K562 (cell line): Measurements from ENCODE around the gene RNF141. TPM values are rescaled to one million over a fixed set of nuclear protein-coding genes. Genes with fewer than 3 reads are reported as not detected.
A peak's percentile ranks its signal among the peaks of the same experiment; 100 is the strongest.

Experiments
- BRD4 ChIP-seq: fragments of 200-600 bp; sonication (generic); IDR thresholded peaks from 2 replicates; pipeline ENCODE4 v1.6.1; 2017; ENCODE audit warnings: inconsistent platforms
- BRF1 ChIP-seq: IDR thresholded peaks from 3 replicates; pipeline ENCODE4 v1.6.1; 2011; ENCODE audit warnings: borderline replicate concordance, mild to moderate bottlenecking; ENCODE audit not compliant: insufficient read length; ENCODE audit errors: extremely low read depth
- ETS2 ChIP-seq: IDR thresholded peaks from 2 replicates; pipeline ENCODE4 v1.6.1; 2016; ENCODE audit warnings: borderline replicate concordance, missing genetic modification characterization, mild to moderate bottlenecking, moderate library complexity, missing compliant biosample characterization; ENCODE audit not compliant: poor library complexity, severe bottlenecking
- HMG20B ChIP-seq: fragments of 250-450 bp; sonication (Bioruptor Pico); IDR thresholded peaks from 2 replicates; pipeline ENCODE4 v1.5.0; 2021; ENCODE audit warnings: mild to moderate bottlenecking
- LARP7 ChIP-seq: fragments of 450-650 bp; IDR thresholded peaks from 2 replicates; pipeline ENCODE4 v1.6.1; 2016
- POLR2AphosphoS2 ChIP-seq: IDR thresholded peaks from 2 replicates; pipeline ENCODE4 v1.6.1; 2012; ENCODE audit warnings: low read length, improper control_type of control experiment
- ZNF12 ChIP-seq: sonication (generic); formaldehyde crosslinking; IDR thresholded peaks from 2 replicates; pipeline ENCODE4 v1.4.0; 2020; ENCODE audit warnings: mild to moderate bottlenecking, missing genetic modification reagents
- ZNF583 ChIP-seq: fragments of 250-450 bp; sonication (Bioruptor Pico); IDR thresholded peaks from 2 replicates; pipeline ENCODE4 v1.4.0; 2020
- ZNF644 ChIP-seq: fragments of 200-800 bp; sonication (Bioruptor generic); IDR thresholded peaks from 2 replicates; pipeline ENCODE4 v1.6.1; 2016; ENCODE audit warnings: low read depth, missing genetic modification characterization, missing compliant biosample characterization
- ZSCAN29 ChIP-seq: fragments of 450-650 bp; IDR thresholded peaks from 2 replicates; pipeline ENCODE4 v1.6.1; 2017
- ZZZ3 ChIP-seq: fragments of 450-650 bp; IDR thresholded peaks from 2 replicates; pipeline ENCODE4 v1.6.1; 2016; ENCODE audit warnings: antibody characterized with exemption, mild to moderate bottlenecking, moderate library complexity
- polyA plus RNA-seq, 8 experiments: library from polyadenylated mRNA; depleted of rRNA in 4 of 8; stranded (reverse) in 5 of 8; unstranded in 3 of 8; fragments of >200 nt; fragmentation: Nextera tagmentation in 2 of 8; fragmentation: Illumina TruSeq in 1 of 8; extraction: Ambion mirVana in 2 of 8; extraction: Trizol in 1 of 8; gene quantifications; 2 replicates each; pipeline versions ENCODE4 v1.2.1 to v1.2.3, GENCODE V29; 2011 to 2014; ENCODE audit warnings: inconsistent platforms in 1 of 8, missing spikeins in 1 of 8
- total RNA-seq, 7 experiments: library from RNA; depleted of rRNA in 6 of 7; stranded (reverse); fragments of >200 nt in 6 of 7; fragmentation: Illumina TruSeq in 2 of 7; extraction: Trizol in 2 of 7; gene quantifications; 2 replicates each; pipeline versions ENCODE4 v1.2.1 to v1.2.3, GENCODE V29; 2011 to 2021; ENCODE audit warnings: low replicate concordance in 1 of 7
- TF ChIP-seq, protein P1 (sequence below): fragments of 450-650 bp; formaldehyde crosslinking; IDR thresholded peaks from 2 replicates; pipeline ENCODE4 v1.4.0; 2020; ENCODE audit warnings: mild to moderate bottlenecking, mixed read lengths
- TF ChIP-seq, protein P2 (sequence below): sonication (generic); formaldehyde crosslinking; IDR thresholded peaks from 2 replicates; pipeline ENCODE4 v1.8.0; 2023; ENCODE audit warnings: mild to moderate bottlenecking, missing genetic modification reagents
- TF ChIP-seq, protein P3 (sequence below): conservative IDR thresholded peaks from 2 replicates; pipeline ENCODE4 v1.6.1; 2011; ENCODE audit warnings: low read depth, mild to moderate bottlenecking, low read length; ENCODE audit not compliant: control insufficient read depth
- TF ChIP-seq, protein P4 (sequence below): fragments of 450-650 bp; formaldehyde crosslinking; IDR thresholded peaks from 2 replicates; pipeline ENCODE4 v1.4.0; 2022; ENCODE audit warnings: mild to moderate bottlenecking, moderate library complexity
- TF ChIP-seq, protein P5 (sequence below): fragments of 250-450 bp; sonication (Bioruptor Pico); IDR thresholded peaks from 2 replicates; pipeline ENCODE4 v1.4.0; 2020; ENCODE audit warnings: borderline replicate concordance
- TF ChIP-seq, protein P6 (sequence below): sonication (generic); formaldehyde crosslinking; IDR thresholded peaks from 2 replicates; pipeline ENCODE4 v1.8.1; 2023; ENCODE audit warnings: mild to moderate bottlenecking, missing genetic modification reagents

RNF141 gene
- total and polyA plus RNA-seq, 9 of the 15 experiments (the other 6 are each of a cell fraction or from before 2014, with no cell fraction given): 9.7 to 51.9 (median 18.9) TPM

DNA sequence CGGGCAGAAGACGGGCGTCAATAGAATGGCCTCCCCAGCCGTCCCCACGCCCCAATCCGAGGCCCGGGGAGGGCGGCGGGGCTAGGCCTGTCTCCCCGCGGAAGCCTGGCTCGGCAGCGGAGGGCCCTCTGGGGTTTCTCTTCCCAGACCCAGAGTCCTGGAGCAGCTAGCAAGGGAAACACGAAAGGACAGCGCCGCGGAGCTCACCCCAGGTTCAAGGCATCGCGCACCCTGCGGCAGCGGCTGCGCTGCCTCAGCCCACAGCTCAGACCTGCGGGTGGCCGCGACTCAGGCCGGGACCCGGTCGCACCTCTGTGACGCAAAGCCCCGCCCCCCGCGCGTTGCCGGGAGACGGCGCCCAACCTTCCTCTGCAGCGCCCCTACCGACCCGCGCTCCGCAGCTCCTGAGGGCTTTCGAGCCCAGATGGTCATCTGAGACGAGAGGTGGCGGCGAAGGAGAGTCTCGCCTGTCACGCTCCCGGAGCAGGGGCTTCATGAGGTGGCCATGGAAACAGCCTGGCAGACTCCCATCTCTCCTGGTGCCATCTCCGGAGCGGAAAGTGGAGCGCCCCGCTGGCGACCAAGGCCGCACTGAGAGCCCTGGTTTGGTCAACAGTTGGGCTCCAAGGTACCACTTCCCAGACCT is at the start of gene RNF141 (continued):
- 0 out of 2 replicates have a peak, but pooled peaks have one; percentile 62 for TF ChIP-seq ZNF644 (tag)
- TF ChIP-seq POLR2AphosphoS2: peak; percentile 67; the same call in 1 of the 2 replicates
- no peak for TF ChIP-seq ZNF583 (CRISPR knock-in tag)
- no peak for TF ChIP-seq ZZZ3
- TF ChIP-seq BRF1: no peak
- TF ChIP-seq, protein P1, sequence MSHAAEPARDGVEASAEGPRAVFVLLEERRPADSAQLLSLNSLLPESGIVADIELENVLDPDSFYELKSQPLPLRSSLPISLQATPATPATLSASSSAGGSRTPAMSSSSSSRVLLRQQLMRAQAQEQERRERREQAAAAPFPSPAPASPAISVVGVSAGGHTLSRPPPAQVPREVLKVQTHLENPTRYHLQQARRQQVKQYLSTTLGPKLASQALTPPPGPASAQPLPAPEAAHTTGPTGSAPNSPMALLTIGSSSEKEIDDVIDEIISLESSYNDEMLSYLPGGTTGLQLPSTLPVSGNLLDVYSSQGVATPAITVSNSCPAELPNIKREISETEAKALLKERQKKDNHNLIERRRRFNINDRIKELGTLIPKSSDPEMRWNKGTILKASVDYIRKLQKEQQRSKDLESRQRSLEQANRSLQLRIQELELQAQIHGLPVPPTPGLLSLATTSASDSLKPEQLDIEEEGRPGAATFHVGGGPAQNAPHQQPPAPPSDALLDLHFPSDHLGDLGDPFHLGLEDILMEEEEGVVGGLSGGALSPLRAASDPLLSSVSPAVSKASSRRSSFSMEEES (CRISPR knock-in tag): no peak
- TF ChIP-seq ETS2 (tag): no peak
- TF ChIP-seq, protein P2, sequence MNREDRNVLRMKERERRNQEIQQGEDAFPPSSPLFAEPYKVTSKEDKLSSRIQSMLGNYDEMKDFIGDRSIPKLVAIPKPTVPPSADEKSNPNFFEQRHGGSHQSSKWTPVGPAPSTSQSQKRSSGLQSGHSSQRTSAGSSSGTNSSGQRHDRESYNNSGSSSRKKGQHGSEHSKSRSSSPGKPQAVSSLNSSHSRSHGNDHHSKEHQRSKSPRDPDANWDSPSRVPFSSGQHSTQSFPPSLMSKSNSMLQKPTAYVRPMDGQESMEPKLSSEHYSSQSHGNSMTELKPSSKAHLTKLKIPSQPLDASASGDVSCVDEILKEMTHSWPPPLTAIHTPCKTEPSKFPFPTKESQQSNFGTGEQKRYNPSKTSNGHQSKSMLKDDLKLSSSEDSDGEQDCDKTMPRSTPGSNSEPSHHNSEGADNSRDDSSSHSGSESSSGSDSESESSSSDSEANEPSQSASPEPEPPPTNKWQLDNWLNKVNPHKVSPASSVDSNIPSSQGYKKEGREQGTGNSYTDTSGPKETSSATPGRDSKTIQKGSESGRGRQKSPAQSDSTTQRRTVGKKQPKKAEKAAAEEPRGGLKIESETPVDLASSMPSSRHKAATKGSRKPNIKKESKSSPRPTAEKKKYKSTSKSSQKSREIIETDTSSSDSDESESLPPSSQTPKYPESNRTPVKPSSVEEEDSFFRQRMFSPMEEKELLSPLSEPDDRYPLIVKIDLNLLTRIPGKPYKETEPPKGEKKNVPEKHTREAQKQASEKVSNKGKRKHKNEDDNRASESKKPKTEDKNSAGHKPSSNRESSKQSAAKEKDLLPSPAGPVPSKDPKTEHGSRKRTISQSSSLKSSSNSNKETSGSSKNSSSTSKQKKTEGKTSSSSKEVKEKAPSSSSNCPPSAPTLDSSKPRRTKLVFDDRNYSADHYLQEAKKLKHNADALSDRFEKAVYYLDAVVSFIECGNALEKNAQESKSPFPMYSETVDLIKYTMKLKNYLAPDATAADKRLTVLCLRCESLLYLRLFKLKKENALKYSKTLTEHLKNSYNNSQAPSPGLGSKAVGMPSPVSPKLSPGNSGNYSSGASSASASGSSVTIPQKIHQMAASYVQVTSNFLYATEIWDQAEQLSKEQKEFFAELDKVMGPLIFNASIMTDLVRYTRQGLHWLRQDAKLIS (CRISPR knock-in tag): peak; percentile 68; the same call in 1 of the 2 replicates
- TF ChIP-seq, protein P3, sequence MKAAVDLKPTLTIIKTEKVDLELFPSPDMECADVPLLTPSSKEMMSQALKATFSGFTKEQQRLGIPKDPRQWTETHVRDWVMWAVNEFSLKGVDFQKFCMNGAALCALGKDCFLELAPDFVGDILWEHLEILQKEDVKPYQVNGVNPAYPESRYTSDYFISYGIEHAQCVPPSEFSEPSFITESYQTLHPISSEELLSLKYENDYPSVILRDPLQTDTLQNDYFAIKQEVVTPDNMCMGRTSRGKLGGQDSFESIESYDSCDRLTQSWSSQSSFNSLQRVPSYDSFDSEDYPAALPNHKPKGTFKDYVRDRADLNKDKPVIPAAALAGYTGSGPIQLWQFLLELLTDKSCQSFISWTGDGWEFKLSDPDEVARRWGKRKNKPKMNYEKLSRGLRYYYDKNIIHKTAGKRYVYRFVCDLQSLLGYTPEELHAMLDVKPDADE: no peak; the same call in none of the 2 replicates
- no peak for TF ChIP-seq LARP7
- no peak for TF ChIP-seq ZSCAN29
- no peak for TF ChIP-seq ZNF12 (CRISPR knock-in tag)
- TF ChIP-seq, protein P4, sequence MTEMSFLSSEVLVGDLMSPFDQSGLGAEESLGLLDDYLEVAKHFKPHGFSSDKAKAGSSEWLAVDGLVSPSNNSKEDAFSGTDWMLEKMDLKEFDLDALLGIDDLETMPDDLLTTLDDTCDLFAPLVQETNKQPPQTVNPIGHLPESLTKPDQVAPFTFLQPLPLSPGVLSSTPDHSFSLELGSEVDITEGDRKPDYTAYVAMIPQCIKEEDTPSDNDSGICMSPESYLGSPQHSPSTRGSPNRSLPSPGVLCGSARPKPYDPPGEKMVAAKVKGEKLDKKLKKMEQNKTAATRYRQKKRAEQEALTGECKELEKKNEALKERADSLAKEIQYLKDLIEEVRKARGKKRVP (CRISPR knock-in tag): no peak
- TF ChIP-seq, protein P5, sequence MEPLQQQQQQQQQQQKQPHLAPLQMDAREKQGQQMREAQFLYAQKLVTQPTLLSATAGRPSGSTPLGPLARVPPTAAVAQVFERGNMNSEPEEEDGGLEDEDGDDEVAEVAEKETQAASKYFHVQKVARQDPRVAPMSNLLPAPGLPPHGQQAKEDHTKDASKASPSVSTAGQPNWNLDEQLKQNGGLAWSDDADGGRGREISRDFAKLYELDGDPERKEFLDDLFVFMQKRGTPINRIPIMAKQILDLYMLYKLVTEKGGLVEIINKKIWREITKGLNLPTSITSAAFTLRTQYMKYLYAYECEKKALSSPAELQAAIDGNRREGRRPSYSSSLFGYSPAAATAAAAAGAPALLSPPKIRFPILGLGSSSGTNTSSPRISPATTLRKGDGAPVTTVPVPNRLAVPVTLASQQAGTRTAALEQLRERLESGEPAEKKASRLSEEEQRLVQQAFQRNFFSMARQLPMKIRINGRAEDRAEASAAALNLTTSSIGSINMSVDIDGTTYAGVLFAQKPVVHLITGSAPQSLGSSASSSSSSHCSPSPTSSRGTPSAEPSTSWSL (CRISPR knock-in tag): no peak
- TF ChIP-seq, protein P6, sequence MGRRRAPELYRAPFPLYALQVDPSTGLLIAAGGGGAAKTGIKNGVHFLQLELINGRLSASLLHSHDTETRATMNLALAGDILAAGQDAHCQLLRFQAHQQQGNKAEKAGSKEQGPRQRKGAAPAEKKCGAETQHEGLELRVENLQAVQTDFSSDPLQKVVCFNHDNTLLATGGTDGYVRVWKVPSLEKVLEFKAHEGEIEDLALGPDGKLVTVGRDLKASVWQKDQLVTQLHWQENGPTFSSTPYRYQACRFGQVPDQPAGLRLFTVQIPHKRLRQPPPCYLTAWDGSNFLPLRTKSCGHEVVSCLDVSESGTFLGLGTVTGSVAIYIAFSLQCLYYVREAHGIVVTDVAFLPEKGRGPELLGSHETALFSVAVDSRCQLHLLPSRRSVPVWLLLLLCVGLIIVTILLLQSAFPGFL (CRISPR knock-in tag): no peak
- TF ChIP-seq BRD4: no peak
- no peak for TF ChIP-seq HMG20B
